ENCODE results near the gene BCAS4.
"Not testable (repeated sequence)": the region's sequence is repeated elsewhere in the genome, so short reads cannot be mapped to it uniquely, and the experiment has no call there.

Gene BCAS4

DNA sequence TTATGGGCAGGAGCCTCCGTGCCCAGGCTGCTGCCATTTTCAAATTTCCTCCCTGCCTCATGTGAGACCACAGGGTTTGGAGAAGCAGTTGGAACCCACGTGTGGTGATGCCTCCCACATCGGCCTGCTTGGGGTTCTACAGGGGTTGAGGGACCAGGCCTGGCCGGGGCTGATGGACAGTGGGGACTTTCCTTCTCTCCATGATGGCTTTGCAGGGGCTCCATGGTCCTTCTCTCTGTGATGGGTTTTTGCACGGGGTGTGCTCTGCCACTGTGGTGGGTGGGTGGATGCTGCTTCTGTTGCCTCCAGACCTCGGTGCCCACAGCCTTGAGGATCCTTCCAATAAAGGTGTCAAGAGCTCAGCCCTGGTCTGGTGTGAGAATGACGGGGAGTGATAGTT lies 82.0 kb downstream of the BCAS4 start:
- no peak for DNase-seq

DNA sequence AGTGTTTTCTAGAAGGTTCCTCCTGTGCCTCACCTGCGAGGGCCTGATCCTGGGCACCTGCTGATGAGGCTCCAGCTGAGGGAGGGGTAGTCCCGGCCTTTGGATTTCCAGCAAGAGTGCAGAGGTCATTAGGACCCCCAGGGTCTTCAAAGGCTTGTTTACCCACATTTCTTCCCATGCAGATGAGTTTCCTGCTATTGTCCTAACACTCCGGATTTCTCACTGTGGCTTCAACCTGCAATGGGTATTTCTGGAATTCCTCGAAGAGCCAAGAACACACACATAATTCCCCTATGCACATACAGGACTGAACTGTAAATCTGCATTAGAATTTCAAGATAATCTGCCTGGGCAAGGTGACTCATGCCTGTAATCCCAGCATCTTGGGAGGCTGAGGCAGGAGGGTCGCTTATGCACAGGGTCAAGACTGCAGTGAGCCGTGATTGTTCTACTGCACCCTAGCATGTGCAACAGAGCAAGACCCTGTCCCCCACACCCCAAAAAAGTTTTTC lies 82.4 kb downstream of the BCAS4 start:
- DNase-seq: no peak

DNA sequence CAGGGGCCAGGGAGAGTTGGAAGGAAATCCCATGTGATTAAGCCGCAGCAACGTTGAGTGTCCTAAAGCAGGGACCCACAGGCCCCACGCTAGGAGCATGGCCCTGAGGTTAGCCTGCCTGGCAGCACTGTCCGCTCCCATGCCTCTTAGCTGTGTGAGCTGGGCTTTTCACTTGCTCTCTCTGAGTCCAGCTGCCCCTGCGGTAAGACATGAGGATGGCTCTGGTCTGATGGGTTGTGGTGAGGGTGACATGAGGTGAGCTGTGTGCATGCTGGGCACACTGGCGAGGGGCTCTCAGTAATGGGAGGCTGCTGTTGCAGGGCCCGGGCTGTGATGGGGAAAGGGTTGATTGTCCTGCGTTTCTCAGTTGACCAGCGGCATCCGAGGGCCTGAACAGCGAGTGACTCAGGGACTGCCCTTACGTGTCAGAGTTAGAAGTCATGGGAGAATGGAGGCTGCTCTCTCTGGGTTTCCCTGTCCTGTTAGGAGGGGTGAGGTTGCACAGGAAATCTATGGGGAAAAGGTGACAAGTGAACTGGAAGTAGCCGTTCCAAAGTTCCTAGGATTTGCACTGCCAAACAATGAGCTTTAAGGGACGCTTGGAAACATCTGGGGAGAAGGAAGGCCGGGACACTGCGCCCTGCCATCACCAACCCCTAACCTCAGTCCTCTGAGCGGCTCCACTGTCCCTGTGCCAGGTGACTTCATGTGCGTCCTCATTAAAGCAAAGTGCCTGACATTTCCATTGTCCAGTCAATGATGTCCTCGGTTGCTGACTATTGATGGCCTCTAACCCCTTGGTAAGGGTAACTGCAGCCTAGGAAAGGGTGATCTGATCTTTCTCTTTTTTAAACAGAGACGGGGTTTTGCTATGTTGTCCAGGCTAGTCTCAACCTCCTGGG lies 85.0 kb downstream of the BCAS4 start:
- no peak for DNase-seq

DNA sequence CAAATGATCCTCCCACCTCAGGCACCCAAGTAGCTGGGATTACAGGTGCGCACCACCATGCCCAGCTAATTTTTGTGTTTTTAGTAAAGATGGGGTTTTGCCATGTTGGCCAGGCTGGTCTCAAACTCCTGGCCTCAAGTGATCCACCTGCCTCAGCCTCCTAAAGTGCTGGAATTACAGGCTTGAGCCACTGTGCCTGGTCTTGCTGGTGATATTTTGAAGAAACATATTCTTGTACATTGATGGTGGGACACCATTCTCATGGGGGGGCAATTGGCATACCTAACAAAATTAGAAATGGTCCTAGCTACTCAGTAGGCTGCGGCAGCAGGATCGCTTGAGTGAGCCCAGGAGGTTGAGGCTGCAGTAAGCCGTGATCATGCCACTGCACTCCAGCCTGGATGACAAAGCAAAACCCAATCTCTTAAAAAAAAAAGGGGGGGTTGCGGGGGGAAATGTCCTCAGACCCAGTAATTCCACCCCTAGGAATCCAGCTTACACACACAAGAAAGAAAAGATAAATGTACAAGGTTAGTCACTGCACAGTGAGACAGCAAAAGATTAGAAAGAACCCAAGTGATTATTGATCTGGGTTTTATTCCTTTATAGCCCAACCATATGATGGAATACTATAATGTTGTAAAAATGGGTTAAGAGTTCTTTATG lies 87.0 kb downstream of the BCAS4 start:
- not testable (repeated sequence) for DNase-seq

DNA sequence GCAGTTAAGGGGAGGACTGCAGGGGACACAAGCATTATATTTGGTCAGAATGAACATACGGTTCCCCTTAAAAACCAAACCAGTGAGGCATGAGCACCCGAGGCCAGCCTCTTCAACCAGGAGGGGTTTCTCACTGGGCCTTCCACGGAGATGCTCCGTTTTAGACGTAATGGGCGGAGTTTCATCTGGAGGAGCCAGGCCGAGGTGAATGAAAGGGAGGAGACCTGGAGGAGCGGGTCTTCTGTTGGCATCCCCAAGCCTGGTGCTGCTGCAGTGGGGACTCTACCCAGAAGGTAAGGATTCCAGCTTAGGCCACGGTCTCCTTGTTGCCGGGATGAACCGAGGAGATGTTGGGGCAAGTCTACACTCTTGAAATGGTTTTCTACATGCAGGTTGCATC lies 89.0 kb downstream of the BCAS4 start:
- no peak for DNase-seq

DNA sequence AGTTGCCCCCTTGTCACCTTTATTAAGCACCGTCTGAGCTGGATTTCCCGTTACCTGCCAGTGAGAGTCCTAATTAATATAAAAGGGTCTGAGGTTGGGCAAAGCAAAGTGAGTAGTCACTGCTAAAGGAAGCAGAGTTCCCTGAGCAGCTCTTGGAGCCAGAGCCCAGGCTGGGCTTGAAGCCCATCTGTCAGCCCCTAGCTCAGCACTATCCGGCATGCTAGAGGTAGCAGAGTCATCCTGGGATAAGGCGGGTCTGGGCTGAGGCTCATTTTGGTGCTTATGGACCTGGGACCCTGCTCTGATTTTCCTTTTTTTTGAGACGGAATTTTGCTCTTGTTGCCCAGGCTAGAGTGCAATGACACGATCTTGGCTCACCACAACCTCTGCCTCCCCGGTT lies 90.2 kb downstream of the BCAS4 start:
- no peak for DNase-seq

DNA sequence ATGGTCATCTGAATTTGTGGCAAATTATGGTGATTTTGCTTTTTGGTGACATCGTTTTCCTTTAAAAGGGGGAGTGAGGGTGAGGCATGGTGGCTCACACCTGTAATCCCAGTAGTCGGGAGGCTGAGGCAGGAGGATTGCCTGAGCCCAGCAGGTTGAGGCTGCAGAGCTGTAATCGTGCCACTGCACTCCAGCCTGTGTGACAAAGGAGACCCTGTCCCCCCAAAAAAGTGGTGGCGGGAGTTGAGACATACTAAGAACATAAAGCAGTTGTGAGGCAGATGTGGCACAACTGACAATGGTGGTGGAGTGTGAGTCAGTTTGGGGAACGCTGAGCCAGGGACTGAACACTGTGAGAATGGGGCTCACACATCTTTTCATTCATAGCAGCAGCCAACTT lies 90.9 kb downstream of the BCAS4 start:
- no peak for DNase-seq

DNA sequence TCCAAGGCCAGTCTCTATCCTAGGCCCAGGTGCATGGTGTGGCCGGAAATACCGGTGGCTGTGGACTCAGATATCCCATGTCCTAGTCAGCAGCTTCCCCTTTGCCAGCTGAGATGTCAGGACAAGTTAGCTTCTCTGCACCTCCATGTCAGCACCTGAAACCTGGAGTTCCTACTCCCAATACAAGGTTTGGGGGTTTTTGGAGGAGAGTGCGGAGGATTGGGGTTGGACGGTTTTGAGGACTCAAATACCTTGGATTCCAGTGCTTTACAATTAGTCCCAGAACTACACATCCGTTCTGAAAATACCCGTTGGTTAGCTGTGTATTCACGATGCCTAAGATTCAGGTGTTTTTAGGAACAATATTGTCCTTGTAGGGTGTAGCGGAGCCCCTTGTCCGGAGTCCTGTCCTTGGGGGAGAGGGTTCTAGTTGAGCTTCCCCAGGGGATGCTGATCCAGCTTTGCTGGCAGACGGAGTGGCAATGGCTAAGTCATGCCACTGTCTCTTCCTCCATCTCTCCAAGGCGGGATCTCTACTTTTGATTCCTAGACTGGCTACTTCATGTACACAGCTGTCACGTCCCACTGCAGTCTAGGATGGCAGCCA lies 91.4 kb downstream of the BCAS4 start:
- no peak for DNase-seq

DNA sequence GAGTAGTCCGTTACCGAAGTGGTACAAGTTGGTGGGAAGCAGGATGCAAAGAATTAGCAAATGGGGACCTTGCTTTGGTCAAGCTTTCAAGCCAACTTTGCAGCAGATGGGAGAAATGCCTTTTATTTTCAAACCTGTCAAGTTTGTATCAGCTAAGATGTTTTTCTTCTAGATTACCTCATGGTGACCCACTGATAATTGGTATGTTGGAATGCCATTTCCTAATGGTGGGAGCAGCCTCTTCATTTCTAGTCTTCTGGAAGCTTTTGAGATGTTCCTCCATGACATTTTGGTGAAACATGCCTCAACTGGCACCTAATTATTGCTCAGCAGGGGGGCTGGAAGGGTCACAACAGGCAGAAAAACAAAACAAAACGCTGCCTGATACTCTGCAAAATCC lies 92.7 kb downstream of the BCAS4 start:
- no peak for DNase-seq

DNA sequence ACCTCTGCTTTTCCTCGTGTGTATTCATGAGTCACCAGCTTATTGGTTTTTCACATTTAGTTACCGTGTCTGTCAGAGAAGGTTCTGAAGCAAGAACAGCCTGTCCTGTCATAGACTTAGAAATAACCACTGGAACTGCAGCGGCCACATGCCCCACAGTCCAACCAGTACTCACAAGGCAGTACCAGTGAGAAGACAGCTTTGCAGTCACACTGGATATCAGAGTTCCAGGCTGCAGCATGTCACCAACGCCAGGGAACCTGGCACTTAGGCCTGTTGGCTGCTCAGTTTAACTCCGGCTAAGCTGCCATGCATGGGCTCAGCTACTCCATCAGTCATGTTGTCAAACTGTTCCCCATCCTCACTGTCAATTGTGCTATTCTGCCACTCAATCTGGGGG lies 96.3 kb downstream of the BCAS4 start:
- DNase-seq: no peak

DNA sequence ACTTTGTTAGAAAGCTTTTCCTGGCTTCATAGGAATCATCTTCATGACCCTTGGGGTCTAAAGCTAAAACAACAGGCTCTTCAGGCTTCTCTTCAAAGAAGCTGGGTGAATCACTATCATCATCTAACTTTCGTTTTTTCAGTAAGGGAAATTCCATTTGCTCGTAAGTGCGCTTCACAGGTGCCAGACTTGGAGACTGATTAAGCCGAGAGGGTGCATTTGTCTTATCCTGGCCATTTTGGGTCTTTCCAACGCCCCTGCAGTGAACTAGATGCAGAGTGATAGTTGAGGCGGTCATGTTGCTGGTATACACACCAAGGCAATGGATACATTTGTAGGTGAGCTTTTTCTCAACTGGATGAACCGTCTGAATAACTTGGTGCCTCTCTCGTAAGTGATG lies 97.5 kb downstream of the BCAS4 start:
- DNase-seq: no peak

DNA sequence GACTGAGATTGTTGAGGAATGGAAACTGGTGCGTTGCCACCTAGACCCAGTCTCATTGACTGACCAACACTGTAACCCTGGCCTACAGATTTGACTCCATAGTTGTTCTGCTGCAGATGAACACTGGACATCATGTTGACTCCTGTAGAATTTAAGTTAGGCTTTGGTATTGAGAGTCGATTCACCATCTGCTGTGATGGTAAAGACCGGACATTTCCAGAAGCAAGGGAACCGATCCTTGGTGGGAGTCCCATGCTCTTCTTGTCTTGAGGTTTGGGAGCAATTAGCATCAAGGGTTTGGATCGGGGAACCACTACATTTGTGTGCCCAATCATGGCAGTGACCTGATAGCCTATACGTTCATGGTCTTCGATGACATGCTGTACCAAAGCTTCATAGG lies 98.8 kb downstream of the BCAS4 start:
- DNase-seq: no peak

DNA sequence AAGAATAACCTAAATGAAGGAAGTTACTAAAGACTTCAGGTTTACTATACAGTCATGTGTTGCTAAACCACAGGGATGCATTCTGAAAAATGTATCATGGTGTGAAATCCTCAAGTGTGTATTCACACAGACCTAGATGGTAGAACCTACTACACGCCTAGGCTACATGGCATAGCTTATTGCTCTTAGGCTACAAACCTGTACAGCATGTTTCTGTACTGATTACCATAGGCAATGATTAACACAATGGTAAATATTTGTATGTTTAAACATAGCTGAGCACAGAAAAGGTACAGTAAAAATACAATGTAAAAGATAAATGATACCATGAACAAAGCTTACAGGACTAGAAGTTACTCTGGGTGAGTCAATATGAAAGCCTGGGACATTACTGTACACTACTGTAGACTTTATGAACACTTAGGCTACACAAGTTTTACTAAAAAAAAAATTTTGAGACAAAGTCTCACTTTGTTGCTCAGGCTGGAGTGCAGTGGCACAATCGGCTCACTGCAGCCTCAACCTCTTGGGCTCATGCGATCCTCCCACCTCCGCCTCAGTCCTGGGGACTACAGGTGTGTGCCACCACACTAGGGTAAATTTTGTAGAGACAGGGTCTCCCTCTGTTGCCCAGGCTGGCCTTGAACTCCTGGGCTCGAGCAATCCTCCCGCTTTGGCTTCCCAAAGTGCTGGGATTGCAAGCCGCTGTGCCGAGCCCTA lies 100.4 kb downstream of the BCAS4 start:
- no peak for DNase-seq

DNA sequence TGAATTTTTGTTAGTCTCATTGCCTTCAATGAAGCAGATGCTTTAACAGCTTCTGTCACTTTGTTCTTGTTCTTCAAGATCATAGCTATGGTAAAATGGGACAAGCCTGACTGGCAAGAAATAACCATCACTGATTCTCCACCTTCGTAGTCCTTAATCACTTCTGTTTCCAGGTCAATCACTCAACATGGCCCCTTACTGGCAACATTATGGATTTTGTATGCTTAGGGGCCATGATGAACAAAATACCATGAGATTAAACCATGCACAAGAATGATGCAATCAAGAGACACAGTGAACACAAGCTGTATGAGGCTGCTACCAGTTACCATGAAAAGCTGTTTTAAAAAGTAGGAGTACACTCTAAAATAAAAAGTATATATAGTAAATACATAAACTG lies 103.6 kb downstream of the BCAS4 start:
- DNase-seq: peak; percentile 40

DNA sequence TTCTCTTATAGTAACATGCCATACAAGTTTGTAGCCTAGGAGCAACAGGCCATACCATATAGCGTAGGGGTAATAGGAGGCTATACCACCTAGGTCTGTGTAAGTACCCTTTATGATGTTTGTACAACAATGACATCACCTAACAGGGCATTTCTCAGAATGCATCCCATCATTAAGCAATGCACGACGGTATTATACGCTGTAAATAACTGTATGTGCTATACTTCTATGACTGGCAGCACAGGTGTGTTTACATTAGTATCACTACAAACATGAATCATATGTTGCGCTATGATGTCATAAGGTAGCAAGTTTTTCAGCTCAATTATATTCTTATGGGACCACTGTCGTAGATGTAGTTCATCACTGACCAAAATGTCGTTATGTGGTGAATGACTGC lies 105.4 kb downstream of the BCAS4 start:
- no peak for DNase-seq

DNA sequence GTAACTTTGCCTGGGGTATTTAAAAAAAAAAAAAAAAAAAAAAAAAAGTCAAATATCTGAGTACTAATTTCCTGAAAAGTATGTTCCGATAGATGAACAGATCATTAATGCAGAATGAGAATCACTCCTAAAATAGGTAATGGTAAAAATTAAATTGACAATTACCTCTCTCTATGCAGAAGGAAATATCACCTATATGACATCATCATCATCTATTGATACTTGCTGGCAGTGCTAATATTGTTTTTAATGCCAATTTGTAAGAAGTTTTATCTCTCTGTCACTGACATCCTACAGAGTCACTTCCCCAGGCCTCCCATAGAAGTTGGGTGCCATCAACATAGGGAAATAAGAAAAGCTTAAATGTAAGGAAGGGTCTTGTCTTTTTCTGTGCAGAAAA lies 106.4 kb downstream of the BCAS4 start:
- DNase-seq: no peak

DNA sequence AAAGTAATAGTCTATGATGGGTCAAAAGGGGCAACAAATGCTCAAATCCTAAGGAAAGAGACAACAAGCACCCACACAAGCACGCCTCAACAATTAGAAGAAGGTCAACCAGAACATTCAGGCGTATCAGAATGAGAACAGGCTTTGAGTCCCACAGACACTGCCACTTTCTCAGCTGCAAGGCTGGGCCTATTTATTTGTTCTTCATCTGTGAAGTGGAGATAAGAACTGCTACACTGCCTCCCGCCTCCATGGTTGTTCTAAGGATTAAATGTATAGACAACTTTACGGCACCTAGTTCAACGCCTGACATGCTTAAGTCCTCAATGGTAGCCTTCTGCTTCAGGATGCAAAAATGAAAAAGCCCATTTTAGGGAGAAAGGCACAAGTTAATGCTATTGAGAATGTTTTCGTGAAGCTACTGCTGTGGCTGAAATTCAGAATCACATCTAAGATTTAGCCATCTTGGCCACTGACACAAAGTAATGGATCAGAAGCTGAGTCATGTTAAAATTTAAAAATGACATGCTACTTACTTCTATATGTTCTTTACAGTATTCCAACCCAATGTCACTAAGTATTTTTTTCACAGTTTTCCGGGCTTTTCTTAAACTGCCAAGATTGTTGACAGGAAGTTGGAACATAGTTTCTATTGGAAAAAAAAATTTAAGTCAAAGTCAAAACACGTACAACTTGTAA lies 108.6 kb downstream of the BCAS4 start:
- no peak for DNase-seq

DNA sequence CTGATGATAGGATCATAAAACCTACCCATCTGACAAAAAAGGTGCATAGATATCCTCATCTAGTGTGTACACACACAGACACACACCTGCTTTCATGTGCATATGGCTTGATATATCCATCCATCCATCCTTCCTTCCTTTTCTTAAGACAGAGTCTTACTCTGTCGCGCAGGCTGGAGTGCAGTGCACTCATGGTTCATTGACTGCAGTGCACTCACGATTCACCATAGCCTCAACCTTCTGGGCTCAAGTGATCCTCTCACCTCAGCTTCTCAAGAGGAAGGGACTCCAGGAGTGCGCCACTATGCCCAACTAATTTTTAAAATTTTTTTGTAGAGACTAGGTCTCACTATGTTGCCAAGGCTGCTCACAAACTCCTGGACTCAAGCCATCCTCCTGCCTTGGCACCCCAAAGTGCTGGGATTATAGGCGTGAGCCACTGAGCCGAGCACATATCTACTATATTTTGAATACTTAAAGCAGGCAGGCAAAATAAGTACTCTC lies 109.3 kb downstream of the BCAS4 start:
- no peak for DNase-seq

DNA sequence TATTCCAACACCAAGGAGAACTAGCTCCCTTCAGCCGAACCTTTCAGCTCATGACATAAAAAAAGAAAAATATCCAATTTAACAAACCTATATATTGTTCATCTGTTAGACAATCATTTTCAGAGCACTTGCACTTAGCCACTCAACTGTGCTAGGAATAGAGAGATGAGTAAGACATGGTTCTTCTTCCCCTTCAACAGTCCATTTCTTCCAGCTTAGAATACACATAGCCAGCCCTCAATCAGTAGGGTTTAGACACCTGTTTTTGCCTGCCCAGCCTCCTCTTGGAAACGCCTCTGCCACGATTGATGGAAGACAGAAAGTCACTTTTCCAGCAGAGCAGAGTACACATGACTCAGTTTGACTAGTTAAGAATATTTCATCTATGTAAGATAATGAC lies 114.6 kb downstream of the BCAS4 start:
- no peak for DNase-seq

DNA sequence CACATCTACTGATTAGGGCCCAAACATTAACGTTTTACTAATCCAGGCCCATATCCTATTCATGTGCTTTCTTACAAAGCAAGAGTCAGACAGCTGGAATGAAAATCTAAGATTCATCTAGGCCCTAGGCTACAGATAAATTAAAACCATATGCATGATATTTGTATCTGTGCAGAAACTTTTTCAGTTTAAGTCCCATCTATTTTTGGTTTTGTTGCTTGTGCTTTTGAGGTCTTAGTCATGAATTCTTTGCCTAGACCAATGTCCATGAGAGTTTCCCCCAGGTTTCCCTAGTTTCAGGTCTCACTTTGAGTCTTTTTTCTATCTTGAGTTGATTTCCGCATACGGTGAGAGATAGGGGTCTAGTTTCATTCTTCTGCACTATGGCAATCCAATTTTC lies 116.2 kb downstream of the BCAS4 start:
- DNase-seq: peak; percentile 90

DNA sequence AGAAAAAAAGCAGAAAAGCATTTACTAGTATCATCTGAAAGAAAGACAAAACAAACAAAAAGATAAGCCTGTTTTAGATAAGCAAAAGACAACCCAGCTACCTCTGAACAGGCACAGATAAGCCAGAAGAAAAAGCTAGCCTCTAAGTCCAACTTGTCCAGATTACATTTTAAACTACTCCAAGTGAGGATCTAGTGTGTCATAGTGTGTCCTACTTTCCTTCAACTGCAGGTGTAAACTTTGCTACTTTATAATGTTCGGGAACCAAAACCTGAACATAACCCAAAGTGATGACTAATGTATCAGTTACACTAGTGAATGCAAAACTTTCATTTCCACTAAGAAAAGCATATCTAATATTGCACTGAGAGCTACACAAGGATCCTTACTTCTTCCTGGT lies 116.9 kb downstream of the BCAS4 start:
- DNase-seq: no peak

All from fibroblast of skin of abdomen (primary cell).